MM.1S (cell line): ENCODE data around the gene CCDC158.

ENCODE experiments used
- DNase-seq: peaks from one replicate; pipeline ENCODE4 v3.0.0-alpha.2; 2015
- H2AFZ ChIP-seq: fragments of 300-600 bp; sonication (generic); 2 replicates; pipeline ENCODE4 v1.6.0; 2016; ENCODE audit warnings: antibody characterized with exemption, low read length
- H3F3A ChIP-seq: fragments of 300-600 bp; sonication (generic); 2 replicates; pipeline ENCODE4 v1.6.1; 2016; ENCODE audit warnings: mild to moderate bottlenecking, antibody characterized with exemption, low read length, moderate library complexity, mixed read lengths; ENCODE audit not compliant: insufficient read depth
- H3K27ac ChIP-seq: fragments of 300-600 bp; sonication (generic); 2 replicates; pipeline ENCODE4 v1.5.1; 2016; ENCODE audit warnings: mild to moderate bottlenecking, low read length
- H3K27me3 ChIP-seq: fragments of 300-600 bp; sonication (generic); replicated peaks from 2 replicates; pipeline ENCODE4 v1.6.0; 2016; ENCODE audit warnings: low read length; ENCODE audit not compliant: insufficient read depth
- H3K36me3 ChIP-seq: fragments of 300-600 bp; sonication (generic); replicated peaks from 2 replicates; pipeline ENCODE4 v1.6.1; 2016; ENCODE audit warnings: mild to moderate bottlenecking, low read length, mixed read lengths; ENCODE audit not compliant: insufficient read depth
- H3K4me1 ChIP-seq: fragments of 300-600 bp; sonication (generic); 2 replicates; pipeline ENCODE4 v1.6.1; 2016; ENCODE audit warnings: low read length, mixed read lengths
- H3K4me2 ChIP-seq: fragments of 300-600 bp; sonication (generic); 2 replicates; pipeline ENCODE4 v1.6.0; 2016; ENCODE audit warnings: low read depth, low read length
- H3K4me3 ChIP-seq: fragments of 300-600 bp; sonication (generic); 2 replicates; pipeline ENCODE4 v1.5.1; 2016; ENCODE audit warnings: low read length, mixed read lengths
- H3K79me2 ChIP-seq: fragments of 300-600 bp; sonication (generic); 2 replicates; pipeline ENCODE4 v1.6.1; 2016; ENCODE audit warnings: mixed run types, low read length, mixed read lengths
- H3K9ac ChIP-seq: fragments of 300-600 bp; sonication (generic); 2 replicates; pipeline ENCODE4 v1.6.1; 2016; ENCODE audit warnings: low read length, mixed read lengths
- H3K9me2 ChIP-seq: fragments of 300-600 bp; sonication (generic); replicated peaks from 2 replicates; pipeline ENCODE4 v1.6.1; 2016; ENCODE audit warnings: mild to moderate bottlenecking, low read length, mixed read lengths; ENCODE audit not compliant: insufficient read depth
- H3K9me3 ChIP-seq: fragments of 300-600 bp; sonication (generic); replicated peaks from 2 replicates; pipeline ENCODE4 v1.6.1; 2016; ENCODE audit warnings: mild to moderate bottlenecking, low read length, mixed read lengths; ENCODE audit not compliant: insufficient read depth
- H4K20me1 ChIP-seq: fragments of 300-600 bp; sonication (generic); 2 replicates; pipeline ENCODE4 v1.6.1; 2016; ENCODE audit warnings: mild to moderate bottlenecking, low read length, moderate library complexity, mixed read lengths; ENCODE audit not compliant: insufficient read depth
- CTCF ChIP-seq: fragments of 300-600 bp; sonication (generic); IDR thresholded peaks from 2 replicates; pipeline ENCODE4 v1.5.1; 2016; ENCODE audit warnings: antibody characterized with exemption, low read length, mixed read lengths
- EZH2 ChIP-seq: fragments of 300-600 bp; sonication (generic); optimal IDR thresholded peaks from 2 replicates; pipeline ENCODE3; 2017; ENCODE audit warnings: low read depth, mild to moderate bottlenecking, antibody characterized with exemption, low read length, mixed read lengths
- EZH2phosphoT487 ChIP-seq: fragments of 300-600 bp; sonication (generic); IDR thresholded peaks from 2 replicates; pipeline ENCODE4 v1.6.1; 2018; ENCODE audit warnings: antibody characterized with exemption, low read length

Gene CCDC158

GRCh38 chr4:76443376-76443775, 22.4 kb upstream of the CCDC158 start:
- Histone ChIP-seq H3K27me3 (no peaks in the 10 kb centered on the region), H2AFZ (no peak overlapping the region)
- TF ChIP-seq EZH2: no peak
- no peak for TF ChIP-seq EZH2phosphoT487
- no peak for TF ChIP-seq CTCF

GRCh38 chr4:76442807-76443206, 21.9 kb upstream of the CCDC158 start:
- TF ChIP-seq EZH2phosphoT487 (no peak), EZH2 (no peak), CTCF (no peak)

More at GRCh38 chr4:76443376-76443775, 22.4 kb upstream of the CCDC158 start:
- H4K20me1 ChIP-seq: no peaks in the 10 kb centered on the region
- no peak for DNase-seq
- H3K79me2 ChIP-seq: no peaks in the 10 kb centered on the region
- no peak overlapping the region for H3K4me3 ChIP-seq
- H3K4me1 ChIP-seq: no peaks in the 10 kb centered on the region
- no peaks in the 10 kb centered on the region for H3K36me3 ChIP-seq
- H3K9ac ChIP-seq: no peak overlapping the region
- no peak overlapping the region for H3K27ac ChIP-seq
- no peaks in the 10 kb centered on the region for H3K9me2 ChIP-seq
- no peaks in the 10 kb centered on the region for H3F3A ChIP-seq
- H3K4me2 ChIP-seq: no peak overlapping the region
- no peaks in the 10 kb centered on the region for H3K9me3 ChIP-seq

DNA sequence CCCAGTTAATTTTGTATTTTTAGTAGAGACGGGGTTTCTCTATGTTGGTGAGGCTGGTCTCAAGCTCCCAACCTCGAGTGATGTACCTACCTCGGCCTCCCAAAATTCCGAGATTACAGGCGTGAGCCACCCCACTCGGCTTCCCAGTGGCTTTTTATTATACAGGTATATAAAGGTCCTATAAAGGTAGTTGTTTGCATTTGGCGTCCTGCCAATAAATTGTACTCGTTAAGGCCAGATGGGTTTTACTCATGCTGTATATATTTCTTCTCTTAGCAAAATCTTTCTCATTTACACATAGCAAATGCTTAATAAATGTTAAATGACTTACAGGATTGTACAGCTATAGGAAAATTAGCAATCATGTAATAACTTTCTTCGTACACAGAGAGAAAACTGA, 20.9 kb upstream of the CCDC158 start:
- Histone ChIP-seq H3K9me2 (no peaks in the 10 kb centered on the region), H3K9me3 (no peaks in the 10 kb centered on the region), H4K20me1 (no peaks in the 10 kb centered on the region), H3K4me3 (no peak overlapping the region), H3K4me2 (no peak overlapping the region), H2AFZ (no peak overlapping the region), H3K9ac (no peak overlapping the region), H3F3A (no peaks in the 10 kb centered on the region), H3K27ac (no peak overlapping the region), H3K79me2 (no peaks in the 10 kb centered on the region), H3K4me1 (no peaks in the 10 kb centered on the region), H3K27me3 (no peaks in the 10 kb centered on the region), H3K36me3 (no peaks in the 10 kb centered on the region)
- TF ChIP-seq EZH2phosphoT487 (no peak), EZH2 (no peak), CTCF (no peak)
- no peak for DNase-seq

More at GRCh38 chr4:76442807-76443206, 21.9 kb upstream of the CCDC158 start:
- no peaks in the 10 kb centered on the region for H3K27me3 ChIP-seq
- no peaks in the 10 kb centered on the region for H3K36me3 ChIP-seq
- no peak overlapping the region for H2AFZ ChIP-seq
- no peaks in the 10 kb centered on the region for H3K79me2 ChIP-seq
- H3K9me3 ChIP-seq: no peaks in the 10 kb centered on the region
- no peaks in the 10 kb centered on the region for H3F3A ChIP-seq
- H3K9ac ChIP-seq: no peak overlapping the region
- H3K4me2 ChIP-seq: no peak overlapping the region
- H4K20me1 ChIP-seq: no peaks in the 10 kb centered on the region
- no peaks in the 10 kb centered on the region for H3K4me1 ChIP-seq
- H3K9me2 ChIP-seq: no peaks in the 10 kb centered on the region
- no peak for DNase-seq
- no peak overlapping the region for H3K27ac ChIP-seq
- H3K4me3 ChIP-seq: no peak overlapping the region
